ENCODE measurements around the gene PCGF3.

PCGF3 gene

GRCh38 chr4:744212-744841 lies 38.7 kb downstream of the PCGF3 start:
- Histone ChIP-seq H3K9ac (no peak overlapping the region), H3K4me2 (ENCODE audit: low read length) (no peak overlapping the region), H2AFZ (no peak overlapping the region), H3K27me3 (ENCODE audit: control insufficient read depth, insufficient read depth, low read length) (no peaks in the 10 kb centered on the region), H3K9me3 (ENCODE audit: control insufficient read depth, low read length) (no peaks in the 10 kb centered on the region), H3K79me2 (no peaks in the 10 kb centered on the region), H3K36me3 (ENCODE audit: control insufficient read depth, insufficient read depth, low read length) (no peaks in the 10 kb centered on the region), H3K4me3 (ENCODE audit: low read depth, low read length) (no peak overlapping the region), H3K27ac (no peak overlapping the region), H3K4me1 (no peaks in the 10 kb centered on the region)
- no peak for TF ChIP-seq CTCF (IDR thresholded peaks at IDR 0.05)

DNA sequence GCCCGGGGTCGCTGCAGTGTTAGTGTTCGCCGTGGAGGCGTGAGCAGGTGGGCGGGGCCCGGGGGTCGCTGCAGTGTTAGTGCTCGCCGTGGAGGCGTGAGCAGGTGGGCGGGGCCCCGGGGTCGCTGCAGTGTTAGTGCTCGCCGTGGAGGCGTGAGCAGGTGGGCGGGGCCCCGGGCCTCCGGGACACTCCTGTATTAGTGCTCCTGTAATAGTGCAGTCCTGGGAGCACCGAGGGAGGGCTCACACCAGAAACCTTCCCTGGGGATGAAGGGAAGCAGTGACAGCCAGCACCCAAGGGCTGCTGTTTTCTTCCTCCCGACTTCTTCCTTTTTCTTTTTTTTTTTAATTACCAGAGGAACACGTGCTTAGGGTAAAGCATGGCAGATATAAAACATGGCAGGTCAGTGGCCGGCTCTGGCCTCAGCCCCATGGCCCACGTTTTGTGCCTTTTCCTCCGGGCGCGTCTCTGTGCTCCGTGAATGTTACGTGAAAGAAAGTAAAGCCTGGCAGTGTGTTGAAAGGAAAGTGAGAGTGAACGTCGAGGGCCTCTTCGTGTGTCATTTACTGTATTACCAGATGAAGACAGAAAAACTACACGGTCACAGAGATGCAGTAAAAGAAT lies 42.0 kb downstream of the PCGF3 start:
- H3K27ac ChIP-seq, result no peak overlapping the region
- no peaks in the 10 kb centered on the region for H3K27me3 ChIP-seq (ENCODE audit: control insufficient read depth, insufficient read depth, low read length)
- no peak overlapping the region for H3K4me2 ChIP-seq (ENCODE audit: low read length)
- no peak overlapping the region for H2AFZ ChIP-seq
- H3K9me3 ChIP-seq (ENCODE audit: control insufficient read depth, low read length), result no peaks in the 10 kb centered on the region
- H3K79me2 ChIP-seq, result no peaks in the 10 kb centered on the region
- H3K36me3 ChIP-seq (ENCODE audit: control insufficient read depth, insufficient read depth, low read length), result no peaks in the 10 kb centered on the region
- TF ChIP-seq CTCF (IDR thresholded peaks at IDR 0.05), result no peak
- H3K4me1 ChIP-seq, result no peaks in the 10 kb centered on the region
- H3K9ac ChIP-seq, result no peak overlapping the region
- no peak overlapping the region for H3K4me3 ChIP-seq (ENCODE audit: low read depth, low read length)

- H3K36me3 ChIP-seq (ENCODE audit: control insufficient read depth, insufficient read depth, low read length), result no peaks in the 10 kb centered on the region
- no peaks in the 10 kb centered on the region for H3K27me3 ChIP-seq (ENCODE audit: control insufficient read depth, insufficient read depth, low read length)
- H3K9ac ChIP-seq, result no peak overlapping the region
- H3K9me3 ChIP-seq (ENCODE audit: control insufficient read depth, low read length), result no peaks in the 10 kb centered on the region
- no peak for TF ChIP-seq CTCF (IDR thresholded peaks at IDR 0.05)
- H3K4me1 ChIP-seq, result no peaks in the 10 kb centered on the region
- H3K4me2 ChIP-seq (ENCODE audit: low read length), result no peak overlapping the region
- no peak overlapping the region for H2AFZ ChIP-seq
- no peaks in the 10 kb centered on the region for H3K79me2 ChIP-seq
- H3K27ac ChIP-seq, result no peak overlapping the region
- no peak overlapping the region for H3K4me3 ChIP-seq (ENCODE audit: low read depth, low read length)
Observed at GRCh38 chr4:748461-748860, 42.8 kb downstream of the PCGF3 start.

DNA sequence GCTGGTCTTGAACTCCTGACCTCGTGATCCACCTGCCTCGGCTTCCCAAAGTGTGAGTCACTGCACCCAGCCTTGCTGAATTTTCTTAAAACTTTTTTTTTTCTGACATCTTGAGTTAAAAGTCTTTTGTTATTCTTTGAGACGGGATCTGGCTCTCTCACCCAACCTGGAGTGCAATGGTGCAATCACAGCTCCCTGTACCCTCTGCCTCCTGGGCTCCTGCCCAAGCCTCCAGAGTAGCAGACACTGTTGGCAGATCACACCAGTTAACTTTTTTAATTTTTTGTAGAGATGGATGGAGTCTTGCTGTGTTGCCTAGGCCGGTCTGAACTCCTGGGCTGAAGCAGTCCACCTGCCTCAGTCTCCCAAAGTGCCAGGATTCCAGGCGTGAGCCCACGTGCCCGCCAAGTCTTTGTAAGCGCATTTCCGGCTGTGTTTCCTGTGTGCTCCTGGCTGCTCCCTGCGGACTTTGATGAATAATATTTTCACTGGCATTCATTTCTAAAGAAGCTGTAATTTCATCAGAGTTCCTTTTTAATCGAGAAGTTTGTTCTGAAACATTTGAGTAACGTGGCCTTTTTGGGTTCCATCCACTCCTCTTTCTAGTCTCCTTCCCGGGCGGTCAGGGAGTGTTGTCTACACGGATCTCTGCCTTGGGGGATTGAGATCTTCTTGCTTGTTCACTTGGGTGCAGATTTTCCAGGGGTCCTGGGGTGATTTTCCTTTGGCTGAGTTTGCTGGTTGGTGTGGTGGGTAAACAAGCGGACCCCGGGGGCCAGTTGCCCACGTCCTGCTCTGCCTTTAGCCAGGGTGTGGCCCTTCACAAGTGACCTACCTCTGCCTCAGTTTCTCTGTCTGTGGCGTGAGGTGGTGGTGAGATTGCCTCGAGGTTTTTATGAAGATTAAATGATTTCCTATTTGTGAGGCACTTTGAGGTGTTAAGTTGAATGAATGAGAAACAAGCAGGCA lies 44.4 kb downstream of the PCGF3 start:
- no peak overlapping the region for H3K9ac ChIP-seq
- no peaks in the 10 kb centered on the region for H3K36me3 ChIP-seq (ENCODE audit: control insufficient read depth, insufficient read depth, low read length)
- H3K4me3 ChIP-seq (ENCODE audit: low read depth, low read length), result no peak overlapping the region
- H3K79me2 ChIP-seq, result no peaks in the 10 kb centered on the region
- H3K4me1 ChIP-seq, result no peaks in the 10 kb centered on the region
- no peaks in the 10 kb centered on the region for H3K27me3 ChIP-seq (ENCODE audit: control insufficient read depth, insufficient read depth, low read length)
- no peak overlapping the region for H3K4me2 ChIP-seq (ENCODE audit: low read length)
- no peak for TF ChIP-seq CTCF (IDR thresholded peaks at IDR 0.05)
- H3K9me3 ChIP-seq (ENCODE audit: control insufficient read depth, low read length), result no peaks in the 10 kb centered on the region
- no peak overlapping the region for H3K27ac ChIP-seq
- no peak overlapping the region for H2AFZ ChIP-seq
